PC-9 (cell line): ENCODE measurements around the gene PLSCR4.

Source experiments
- CTCF ChIP-seq: fragments of 200-600 bp; sonication (generic); conservative IDR thresholded peaks from 2 replicates; pipeline ENCODE4 v1.6.1; 2017; ENCODE audit warnings: mixed run types, antibody characterized with exemption, mild to moderate bottlenecking, moderate library complexity
- EZH2 ChIP-seq: fragments of 200-600 bp; sonication (generic); IDR thresholded peaks from 2 replicates; pipeline ENCODE4 v1.8.0; 2017; ENCODE audit warnings: antibody characterized with exemption, low read depth

DNA sequence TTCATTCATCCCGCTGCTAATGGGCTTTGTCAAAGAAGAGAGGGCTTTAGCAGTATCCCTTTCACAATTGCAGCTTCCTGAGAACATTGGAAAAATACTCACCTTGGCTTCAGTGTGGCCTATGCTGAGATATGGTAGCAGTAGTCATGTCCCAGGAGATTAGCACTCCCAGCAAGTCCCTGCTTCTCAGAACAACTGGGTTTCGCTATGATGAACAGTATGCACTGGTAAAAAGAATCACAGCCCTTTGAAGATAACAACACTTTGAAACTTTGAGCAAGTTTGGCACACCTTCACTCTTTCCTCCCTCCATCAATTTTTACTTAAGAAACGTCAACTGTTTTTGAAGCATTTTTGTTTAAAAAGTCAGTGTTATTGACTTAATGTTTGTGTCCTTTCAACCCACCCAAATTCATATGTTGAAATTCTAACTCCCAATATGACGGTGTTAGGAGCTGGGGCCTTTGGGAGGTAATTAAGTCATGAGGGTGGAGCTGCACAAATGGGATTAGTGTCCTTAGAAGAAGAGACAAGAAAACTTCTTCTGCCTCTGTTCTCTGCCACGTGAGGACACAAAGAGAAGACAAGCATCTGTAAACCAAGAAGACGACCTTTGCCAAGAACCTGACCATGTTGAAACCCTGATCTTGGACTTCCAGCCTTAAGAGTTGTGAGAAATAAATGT is 17.8 kb upstream of the PLSCR4 start:
- TF ChIP-seq CTCF (no peak), EZH2 (no peak)
